HG03469 (cell line): ENCODE data around the gene METTL5.

Experiments
- ATAC-seq: cut with Tn5 transposase; IDR thresholded peaks from one replicate; pipeline ENCODE4 v1.9.1; 2021; ENCODE audit warnings: mild to moderate bottlenecking, moderate library complexity, moderate number of reproducible peaks; ENCODE audit not compliant: unreplicated experiment

METTL5 gene

DNA sequence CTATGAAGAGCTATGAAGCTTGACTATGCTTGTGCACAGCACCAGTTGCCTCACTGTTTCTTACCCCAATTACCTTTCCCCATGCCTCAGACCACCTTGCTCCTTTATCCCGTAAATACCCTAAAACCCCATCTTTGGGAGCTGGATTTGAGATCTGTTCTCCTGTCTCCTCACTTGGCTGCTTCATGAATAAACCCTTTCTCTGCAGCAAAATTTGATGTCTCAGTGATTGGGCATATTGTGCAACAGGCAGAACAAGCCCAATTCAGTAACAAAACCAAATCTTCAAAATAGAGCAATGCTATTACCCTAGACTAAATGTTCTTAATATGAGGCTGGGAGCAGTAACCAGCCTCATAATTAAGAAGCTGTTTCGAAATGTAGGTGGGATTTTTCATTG is 29.5 kb downstream of the METTL5 start:
- ATAC-seq, result no peak

DNA sequence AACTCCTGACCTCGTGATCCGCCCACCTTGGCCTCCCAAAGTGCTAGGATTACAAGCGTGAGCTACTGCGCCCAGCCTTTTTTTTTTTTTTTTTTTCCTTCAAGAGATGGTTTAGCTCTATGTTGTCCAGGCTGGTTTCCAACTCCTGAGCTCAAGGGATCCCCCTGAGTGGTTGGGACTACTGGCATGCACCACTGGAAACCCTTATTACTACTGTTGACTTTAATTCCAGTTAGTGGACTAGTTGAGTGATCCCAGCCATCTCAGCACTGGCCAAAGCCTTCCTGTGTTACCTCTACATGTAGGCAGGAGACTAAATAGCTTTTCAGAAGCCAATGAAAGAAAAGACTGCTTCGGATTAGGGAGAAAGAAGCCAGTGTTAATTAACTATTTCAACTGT is 34.1 kb downstream of the METTL5 start:
- no peak for ATAC-seq

DNA sequence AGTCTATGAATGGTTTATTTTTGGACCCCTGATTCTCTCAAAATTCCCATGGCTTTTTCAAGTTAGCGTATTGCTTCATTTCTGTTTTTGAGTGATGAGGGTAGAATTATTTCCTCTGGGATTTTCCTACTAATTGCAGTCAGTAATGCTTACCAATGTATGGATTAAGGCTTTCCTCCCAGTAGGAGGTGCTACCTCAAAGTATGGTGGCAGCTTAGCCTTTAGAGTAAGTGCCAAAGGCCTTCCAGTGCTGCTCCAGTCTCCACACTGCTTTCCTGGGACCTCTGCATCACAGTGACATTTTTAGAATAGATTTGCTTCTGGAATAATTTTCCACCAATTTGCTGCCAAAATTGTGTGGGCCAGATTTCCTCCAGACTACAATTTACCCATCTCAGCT is 42.2 kb downstream of the METTL5 start:
- no peak for ATAC-seq

DNA sequence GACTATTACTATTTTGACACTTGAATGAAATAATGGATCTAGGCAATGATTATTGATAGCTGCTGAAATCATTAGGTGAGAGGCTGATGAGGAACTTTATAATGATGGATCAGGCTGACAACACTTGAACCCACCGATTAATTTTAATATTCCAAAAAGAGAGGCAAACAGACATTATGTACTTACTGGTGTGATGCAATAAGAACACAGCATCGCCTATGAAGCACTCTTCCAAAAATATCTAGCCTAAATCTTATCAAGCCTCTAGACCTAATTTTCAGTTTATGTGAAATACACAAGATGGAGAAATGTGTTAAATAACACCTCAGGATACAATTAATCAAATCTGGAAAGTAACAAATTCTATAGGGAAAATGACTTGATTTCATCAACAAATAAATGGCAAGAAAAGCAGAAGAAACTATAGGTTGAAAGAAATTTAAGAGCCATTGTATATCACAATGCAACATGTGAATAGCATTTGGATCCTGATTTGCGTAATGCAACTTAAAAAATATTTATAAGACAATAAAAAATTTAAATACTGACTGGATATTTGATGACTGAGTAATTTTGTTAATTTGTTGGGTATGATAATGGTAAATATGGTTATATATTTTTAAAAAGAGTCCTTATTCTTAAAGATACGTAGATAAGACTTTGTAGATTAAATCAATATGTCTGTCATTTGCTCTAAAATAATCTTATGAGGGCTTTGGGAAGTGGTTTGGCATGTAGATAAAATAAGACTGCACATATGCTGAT is 43.3 kb downstream of the METTL5 start:
- ATAC-seq, result no peak

DNA sequence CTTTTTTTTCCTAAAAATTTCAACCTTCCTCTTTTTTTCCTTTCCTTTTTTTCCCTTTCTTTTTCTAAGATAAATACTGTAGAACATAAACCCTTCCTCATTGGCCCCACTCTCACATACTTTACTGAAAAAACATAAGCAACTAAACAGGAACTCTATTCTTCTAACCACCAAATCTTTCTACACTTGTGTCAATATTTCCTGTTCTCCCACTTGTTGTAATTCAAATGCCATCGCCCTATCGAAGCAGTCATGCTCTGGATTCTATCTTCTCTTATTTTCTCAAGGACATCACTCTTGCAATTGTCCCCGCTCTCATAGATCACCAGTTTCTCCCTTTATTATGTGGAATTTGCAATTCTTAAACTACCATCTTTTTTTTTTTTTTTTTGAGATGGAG is 46.3 kb downstream of the METTL5 start:
- no peak for ATAC-seq

DNA sequence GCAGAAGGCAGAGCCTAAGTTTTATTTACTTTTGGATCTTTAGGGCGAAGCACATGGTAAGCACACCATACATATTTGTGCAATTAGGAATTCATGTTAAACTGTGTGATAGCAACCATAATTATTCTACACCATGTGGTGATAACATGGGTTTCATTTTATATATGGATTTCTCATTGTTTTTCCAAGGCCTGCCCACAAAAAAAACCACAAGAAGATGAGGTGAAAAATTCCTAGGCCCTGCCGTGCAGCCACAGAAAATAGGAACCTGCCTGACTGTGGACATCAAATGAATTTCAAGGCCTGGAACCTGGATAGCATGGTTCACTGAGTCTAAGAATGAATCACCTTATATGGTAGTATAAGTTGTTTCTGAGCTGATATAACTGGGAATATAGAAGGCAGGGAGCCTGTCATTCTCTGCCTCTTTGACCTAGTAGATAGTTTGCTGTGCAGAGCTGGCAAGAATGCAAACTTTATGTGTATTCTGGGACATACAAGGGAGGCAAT is 48.4 kb downstream of the METTL5 start:
- ATAC-seq, result no peak

DNA sequence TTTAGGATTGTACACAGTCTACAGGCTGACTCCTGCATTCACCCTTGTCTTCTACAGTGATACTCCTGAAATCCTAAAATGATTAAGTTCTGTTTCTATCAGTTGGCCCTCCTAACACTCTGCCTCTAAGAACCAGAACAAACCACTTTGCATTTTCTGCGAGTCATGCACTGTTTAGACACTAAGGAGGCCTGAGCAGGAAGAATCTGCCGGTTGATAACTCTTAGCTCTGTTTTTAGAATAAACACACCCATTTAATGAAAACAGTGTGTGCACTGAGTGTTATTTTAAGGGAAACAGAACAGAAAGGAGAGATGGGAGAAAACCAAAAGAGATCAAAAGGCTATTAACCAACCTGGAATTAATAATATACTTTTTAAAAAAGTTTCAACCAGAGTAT is 48.9 kb downstream of the METTL5 start:
- ATAC-seq, result no peak

DNA sequence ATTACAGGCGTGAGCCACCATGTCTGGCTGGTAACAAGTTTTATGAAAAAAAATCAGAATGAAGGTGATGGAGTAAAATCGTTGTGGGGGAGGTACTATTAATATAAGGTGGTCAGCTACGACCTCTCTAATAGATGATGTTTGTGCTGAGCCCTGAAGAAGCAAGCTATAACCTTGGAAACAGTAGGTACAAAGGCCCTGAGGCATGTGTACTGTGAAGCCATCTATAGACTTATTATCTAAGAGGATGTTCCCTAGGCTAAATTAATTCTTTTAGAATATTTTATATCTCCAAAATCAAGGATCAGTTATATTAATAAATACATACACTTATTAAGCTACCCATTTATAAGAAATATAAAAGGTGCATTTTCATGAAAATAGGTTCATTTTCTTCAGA is 49.4 kb downstream of the METTL5 start:
- no peak for ATAC-seq

DNA sequence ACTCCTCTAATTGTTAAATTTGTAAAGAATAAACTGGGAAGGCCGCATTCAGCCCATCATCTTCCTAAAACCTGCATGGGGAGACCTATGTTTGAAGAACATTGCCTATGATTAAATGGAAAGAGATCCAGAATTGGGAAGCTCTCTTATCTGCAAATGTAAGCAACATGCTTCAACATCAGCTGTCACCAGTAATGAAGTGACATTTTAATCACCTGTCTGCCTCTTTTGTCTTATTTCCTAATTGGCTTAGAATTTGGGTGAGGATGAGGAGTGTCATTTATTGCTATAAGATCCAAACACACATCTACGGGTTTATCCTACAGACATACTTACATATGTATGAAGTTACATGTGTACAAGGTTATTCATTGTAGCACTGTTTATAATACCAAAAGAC is 52.1 kb downstream of the METTL5 start:
- ATAC-seq, result no peak

DNA sequence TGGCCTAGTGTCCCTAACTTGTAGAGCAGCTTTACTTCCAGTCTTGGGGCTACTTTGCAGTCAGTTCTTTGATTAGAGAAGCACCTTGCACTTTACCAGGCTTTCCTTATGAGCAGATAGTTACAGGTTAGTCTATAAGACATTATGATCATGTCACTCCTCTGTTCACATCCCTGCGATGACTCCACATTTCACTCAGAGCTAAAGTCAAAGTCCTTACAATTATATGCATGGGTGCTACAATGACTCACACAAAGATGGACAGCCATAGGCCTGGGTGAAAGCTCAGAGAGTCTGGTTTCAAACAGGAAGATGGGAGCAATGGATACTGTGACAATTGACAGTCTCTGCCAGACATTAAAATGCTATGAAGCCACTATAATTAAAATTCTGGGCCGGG is 53.1 kb downstream of the METTL5 start:
- ATAC-seq, result no peak

DNA sequence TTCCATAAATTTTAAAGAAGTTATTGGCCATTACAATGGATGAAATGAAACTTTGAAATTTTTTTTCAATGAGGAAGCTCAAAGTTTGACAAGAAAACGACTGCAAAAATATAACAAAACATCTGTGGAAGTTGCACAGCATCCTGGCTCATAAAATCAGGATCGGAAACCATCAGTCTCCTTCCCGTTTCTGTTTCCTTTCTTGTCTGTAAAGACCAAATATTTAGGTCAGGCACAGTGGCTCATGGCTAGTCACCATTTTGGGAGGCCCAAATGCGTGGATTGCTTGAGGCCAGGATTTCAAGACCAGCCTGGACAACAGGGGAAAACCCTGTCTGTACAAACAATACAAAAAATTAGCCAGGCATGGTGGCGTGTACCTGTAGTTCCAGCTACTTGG is 53.7 kb downstream of the METTL5 start:
- no peak for ATAC-seq

DNA sequence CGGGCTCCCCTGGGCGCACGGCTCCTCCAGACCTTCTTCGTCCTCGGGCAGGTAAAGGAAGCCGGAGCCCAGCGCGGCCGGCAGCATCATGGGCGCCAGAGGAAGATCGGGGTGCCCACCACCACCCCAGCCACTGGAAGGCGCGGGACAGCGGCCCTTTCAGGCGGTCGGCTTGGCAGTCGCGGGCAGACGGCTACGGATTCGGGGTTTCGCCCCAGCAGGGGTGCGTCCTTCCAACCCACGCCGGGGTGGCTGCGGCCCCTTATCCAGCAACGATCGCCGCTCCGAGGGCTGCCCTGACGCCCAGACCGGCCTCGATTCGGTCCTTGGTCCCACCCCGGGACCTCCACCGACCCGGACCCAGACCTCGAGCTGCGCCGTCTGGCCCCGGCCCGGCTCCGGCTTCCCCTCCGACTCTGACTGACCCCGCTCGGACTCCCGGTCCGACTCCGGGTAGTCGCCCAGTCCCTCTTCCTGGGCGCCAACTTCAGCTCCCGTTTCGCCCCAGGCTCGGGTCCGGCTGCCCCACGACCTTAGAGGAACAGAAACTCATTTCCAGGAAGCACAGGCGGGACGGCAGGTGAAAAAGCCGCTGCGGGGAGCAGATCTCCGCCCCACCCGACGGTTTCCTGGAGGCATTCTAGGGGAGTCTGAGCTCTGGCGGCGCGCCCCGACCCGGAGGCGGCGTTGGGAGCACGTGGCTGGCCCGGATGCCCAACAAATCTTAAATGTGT is 56.3 kb downstream of the METTL5 start:
- no peak for ATAC-seq

DNA sequence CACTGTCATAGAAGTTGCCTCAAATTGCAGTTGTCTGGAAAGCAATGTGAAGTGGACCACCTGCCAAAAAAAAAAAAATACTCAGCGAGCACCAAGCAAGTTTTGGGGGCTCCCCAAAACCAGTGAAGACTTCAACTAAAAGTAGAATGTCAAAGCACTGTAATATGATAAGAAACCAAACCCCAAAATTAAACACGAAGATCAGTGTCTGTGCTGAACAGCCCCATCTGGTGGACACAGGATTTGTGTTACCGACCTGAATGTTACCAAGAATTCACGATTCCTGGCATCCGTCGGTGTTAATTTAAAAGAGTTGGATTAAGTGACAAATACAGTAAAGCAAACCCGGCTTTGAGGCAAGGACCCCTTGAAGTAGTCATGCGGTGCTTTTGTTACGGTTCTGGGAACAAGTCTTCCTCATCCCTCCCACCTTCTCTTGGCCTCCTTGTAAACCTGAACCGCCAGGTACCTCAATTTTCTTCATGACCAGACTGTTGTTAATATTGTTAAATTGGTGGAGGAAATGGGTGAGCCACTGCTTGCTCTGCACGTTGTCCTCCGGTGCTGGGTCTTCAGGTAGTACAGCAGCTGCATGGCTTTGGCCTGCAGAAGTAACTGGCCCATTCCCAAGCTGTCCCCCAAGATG is 57.3 kb downstream of the METTL5 start:
- no peak for ATAC-seq

DNA sequence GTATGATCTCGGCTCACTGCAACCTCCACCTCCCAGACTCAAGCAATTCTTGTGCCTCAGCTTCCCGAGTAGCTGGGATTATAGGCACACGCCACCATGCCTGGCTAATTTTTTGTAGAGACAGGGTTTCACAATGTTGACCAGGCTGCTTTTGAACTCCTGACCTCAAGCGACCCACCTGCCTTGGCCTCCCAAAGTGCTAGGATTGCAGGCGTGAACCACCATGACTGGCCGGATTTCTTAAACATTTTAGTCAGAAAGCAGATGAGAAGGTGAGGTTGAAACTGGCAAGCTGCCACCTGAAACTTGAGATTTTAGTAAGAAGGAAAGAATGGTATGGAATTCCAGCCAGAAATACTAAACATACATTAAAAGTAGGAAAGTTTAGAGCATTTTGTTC is 59.2 kb downstream of the METTL5 start:
- no peak for ATAC-seq

DNA sequence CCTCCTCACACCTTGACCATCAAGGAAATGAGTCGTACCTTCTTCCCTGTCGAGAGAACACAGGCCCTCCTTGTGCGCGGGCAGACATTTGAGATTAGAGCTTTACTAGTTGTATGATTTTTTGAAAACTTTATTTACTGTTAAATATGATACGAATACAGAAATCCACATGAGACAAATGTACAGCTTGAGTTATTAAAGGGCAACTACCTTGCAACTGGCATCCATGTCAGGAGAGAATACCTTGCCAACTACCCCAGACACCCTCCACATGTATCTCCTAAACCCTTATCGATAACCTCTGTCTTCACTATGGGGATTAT is 62.8 kb downstream of the METTL5 start:
- no peak for ATAC-seq
